HG02938 (cell line): Measurements from ENCODE around the gene EIF2S1.

Experiments
- ATAC-seq: cut with Tn5 transposase; IDR thresholded peaks from one replicate; pipeline ENCODE4 v1.9.1; 2021; ENCODE audit warnings: mild to moderate bottlenecking, moderate library complexity; ENCODE audit not compliant: unreplicated experiment

EIF2S1 gene

DNA sequence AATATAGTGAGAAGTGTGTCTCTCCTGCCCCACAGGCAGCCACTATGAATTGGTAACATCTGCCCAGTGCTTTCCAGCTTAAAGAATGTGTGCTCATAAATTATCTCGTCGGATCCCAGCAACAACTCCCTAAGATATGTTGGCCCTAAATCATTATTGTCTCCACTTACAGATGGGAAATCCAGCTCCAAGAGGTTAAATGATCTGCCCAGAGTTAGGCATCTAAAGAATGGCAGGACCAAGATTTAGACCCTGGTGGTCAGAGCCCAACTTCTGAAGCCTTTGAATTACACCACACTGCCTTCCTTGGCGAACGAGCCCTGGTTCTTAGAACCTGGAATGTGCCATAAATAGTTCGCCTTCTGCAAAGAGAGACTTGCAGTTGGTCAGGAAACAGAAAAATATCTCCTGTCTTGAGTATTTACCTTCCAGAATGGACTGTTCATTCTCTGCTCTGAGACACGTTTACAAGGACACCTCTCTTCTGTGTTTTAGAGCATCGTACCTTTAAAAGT lies 72.0 kb downstream of the EIF2S1 start:
- ATAC-seq = no peak

- no peak for ATAC-seq
Measured at GRCh38 chr14:67435603-67436002, 75.5 kb downstream of the EIF2S1 start.
